Transverse colon (tissue), 4 donors: ENCODE data around the gene OPA1.

Experiments
- POLR2AphosphoS5 ChIP-seq, 3 donors: sonication (generic); formaldehyde crosslinking; IDR thresholded peaks; one replicate each; pipeline ENCODE4 v1.6.1; 2016; ENCODE audit warnings: antibody characterized with exemption in 3 of 3
- TF ChIP-seq, protein P1 (sequence below), 5 experiments: fragments of 200-600 bp in 3 of 5; fragments of 450-650 bp in 2 of 5; sonication (generic) in 3 of 5; IDR thresholded peaks; 1 replicate in 2 of 5; 2 replicates in 3 of 5; pipeline ENCODE4 v1.5.1; 2016 to 2017; ENCODE audit warnings: antibody characterized with exemption in 5 of 5, inconsistent platforms in 3 of 5, mild to moderate bottlenecking in 2 of 5, moderate library complexity in 1 of 5

DNA sequence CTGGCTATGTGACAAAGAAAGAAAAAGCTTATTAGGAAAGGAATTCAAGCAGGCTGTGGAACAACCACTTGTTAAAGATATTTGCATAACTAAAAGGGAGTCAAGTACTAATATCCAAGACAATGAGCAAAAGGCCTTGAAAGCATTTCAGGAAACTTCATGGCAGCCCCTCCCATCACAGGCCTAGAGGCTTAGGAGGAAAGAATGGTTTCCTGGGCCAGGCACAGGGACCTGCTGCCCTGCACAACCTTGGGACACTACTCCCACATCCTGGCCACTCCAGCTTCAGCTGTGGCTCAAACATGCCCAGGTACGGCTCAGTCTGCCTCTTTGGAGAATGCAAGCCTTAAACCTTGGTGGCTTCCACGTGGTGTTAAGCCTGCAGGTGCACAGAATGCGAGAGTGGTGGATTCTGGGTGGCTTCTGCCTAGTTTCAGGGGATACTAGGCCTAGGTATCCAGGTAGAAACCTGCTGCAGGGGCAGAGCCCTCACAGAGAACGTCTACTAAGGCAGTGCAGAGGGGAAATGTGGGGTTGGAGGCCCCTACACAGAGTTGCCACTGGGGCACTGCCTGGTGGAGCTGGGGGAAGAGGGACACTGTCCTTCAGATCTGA is 121.6 kb downstream of the OPA1 start:
- TF ChIP-seq, protein P1, sequence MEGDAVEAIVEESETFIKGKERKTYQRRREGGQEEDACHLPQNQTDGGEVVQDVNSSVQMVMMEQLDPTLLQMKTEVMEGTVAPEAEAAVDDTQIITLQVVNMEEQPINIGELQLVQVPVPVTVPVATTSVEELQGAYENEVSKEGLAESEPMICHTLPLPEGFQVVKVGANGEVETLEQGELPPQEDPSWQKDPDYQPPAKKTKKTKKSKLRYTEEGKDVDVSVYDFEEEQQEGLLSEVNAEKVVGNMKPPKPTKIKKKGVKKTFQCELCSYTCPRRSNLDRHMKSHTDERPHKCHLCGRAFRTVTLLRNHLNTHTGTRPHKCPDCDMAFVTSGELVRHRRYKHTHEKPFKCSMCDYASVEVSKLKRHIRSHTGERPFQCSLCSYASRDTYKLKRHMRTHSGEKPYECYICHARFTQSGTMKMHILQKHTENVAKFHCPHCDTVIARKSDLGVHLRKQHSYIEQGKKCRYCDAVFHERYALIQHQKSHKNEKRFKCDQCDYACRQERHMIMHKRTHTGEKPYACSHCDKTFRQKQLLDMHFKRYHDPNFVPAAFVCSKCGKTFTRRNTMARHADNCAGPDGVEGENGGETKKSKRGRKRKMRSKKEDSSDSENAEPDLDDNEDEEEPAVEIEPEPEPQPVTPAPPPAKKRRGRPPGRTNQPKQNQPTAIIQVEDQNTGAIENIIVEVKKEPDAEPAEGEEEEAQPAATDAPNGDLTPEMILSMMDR (IDR thresholded peaks at IDR 0.05) = no peak
- no peak for TF ChIP-seq POLR2AphosphoS5 (IDR thresholded peaks at IDR 0.05)
